Measurements from ENCODE around the gene TLR6.

The TLR6 gene

DNA sequence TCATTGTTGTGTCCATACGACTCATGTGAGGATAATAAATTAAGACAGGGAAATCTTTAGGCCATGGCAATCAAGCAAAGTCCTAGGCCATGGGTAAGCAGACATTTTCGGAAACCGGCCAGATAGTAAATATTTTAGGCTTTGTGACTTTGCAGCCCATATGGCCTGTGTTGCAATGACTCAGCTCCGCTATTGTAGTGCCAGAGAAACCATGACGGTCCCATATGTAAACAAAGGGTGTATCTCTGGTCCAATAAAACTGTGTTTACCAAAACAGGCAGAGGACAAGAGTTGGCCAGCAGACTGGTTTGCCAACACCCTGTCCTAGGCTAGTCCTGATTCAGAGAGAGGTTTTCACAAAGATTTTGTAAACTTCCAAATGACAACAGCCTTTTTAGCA, 16.0 kb upstream of the TLR6 start:
- POLR2A ChIA-PET, result no interaction called here
- CTCF ChIA-PET, result interaction anchor here (0.7 to 2.5 kb wide), 4 partner anchors 12 to 113 kb away, joined by 3 to 22 read pairs (median 4); no protein-coding TSS in a partner anchor
- H3K4me1 ChIP-seq (ENCODE audit: control insufficient read depth, insufficient read depth, low read length), result no peaks in the 10 kb centered on the region
- no peaks in the 10 kb centered on the region for H3K9me3 ChIP-seq (ENCODE audit: control insufficient read depth, insufficient read depth, low read depth, low read length)
- TF ChIP-seq ZFP3 (tag by site-specific recombination; IDR thresholded peaks at IDR 0.05; ENCODE audit: low read depth) (no peak), ZNF169 (tag by site-specific recombination; IDR thresholded peaks at IDR 0.05) (no peak), PRDM2 (tag by site-specific recombination; IDR thresholded peaks at IDR 0.05; ENCODE audit: borderline replicate concordance) (no peak), ZNF776 (tag by site-specific recombination; IDR thresholded peaks at IDR 0.05; ENCODE audit: borderline replicate concordance) (no peak), ZNF768 (tag by site-specific recombination; IDR thresholded peaks at IDR 0.05) (no peak), ZBTB7A (tag by site-specific recombination; IDR thresholded peaks at IDR 0.05; ENCODE audit: low read depth) (no peak), SALL2 (tag by site-specific recombination; IDR thresholded peaks at IDR 0.05; ENCODE audit: borderline replicate concordance) (no peak), ZNF571 (tag by site-specific recombination; IDR thresholded peaks at IDR 0.05) (no peak), ZNF626 (tag by site-specific recombination; IDR thresholded peaks at IDR 0.05) (no peak), ZNF112 (tag by site-specific recombination; IDR thresholded peaks at IDR 0.05) (no peak), ZBTB10 (tag by site-specific recombination; IDR thresholded peaks at IDR 0.05) (no peak), ZSCAN16 (tag by site-specific recombination; IDR thresholded peaks at IDR 0.05) (no peak), TSHZ1 (tag by site-specific recombination; IDR thresholded peaks at IDR 0.05; ENCODE audit: borderline replicate concordance) (no peak), KLF16 (tag by site-specific recombination; IDR thresholded peaks at IDR 0.05) (no peak), ZFP37 (tag by site-specific recombination; IDR thresholded peaks at IDR 0.05) (no peak), ZNF274 (IDR thresholded peaks at IDR 0.05; ENCODE audit: low read length) (no peak), ZNF274 (tag by site-specific recombination; IDR thresholded peaks at IDR 0.05; ENCODE audit: borderline replicate concordance) (no peak), ELK4 (IDR thresholded peaks at IDR 0.05; ENCODE audit: borderline replicate concordance, low read depth, low read length) (no peak)
- TF ChIP-seq, protein P1, sequence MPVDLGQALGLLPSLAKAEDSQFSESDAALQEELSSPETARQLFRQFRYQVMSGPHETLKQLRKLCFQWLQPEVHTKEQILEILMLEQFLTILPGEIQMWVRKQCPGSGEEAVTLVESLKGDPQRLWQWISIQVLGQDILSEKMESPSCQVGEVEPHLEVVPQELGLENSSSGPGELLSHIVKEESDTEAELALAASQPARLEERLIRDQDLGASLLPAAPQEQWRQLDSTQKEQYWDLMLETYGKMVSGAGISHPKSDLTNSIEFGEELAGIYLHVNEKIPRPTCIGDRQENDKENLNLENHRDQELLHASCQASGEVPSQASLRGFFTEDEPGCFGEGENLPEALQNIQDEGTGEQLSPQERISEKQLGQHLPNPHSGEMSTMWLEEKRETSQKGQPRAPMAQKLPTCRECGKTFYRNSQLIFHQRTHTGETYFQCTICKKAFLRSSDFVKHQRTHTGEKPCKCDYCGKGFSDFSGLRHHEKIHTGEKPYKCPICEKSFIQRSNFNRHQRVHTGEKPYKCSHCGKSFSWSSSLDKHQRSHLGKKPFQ (tag by site-specific recombination; IDR thresholded peaks at IDR 0.05), result no peak
- no peak overlapping the region for H3K27ac ChIP-seq (ENCODE audit: extremely low read depth, low read depth, low read length)
- H3K36me3 ChIP-seq (ENCODE audit: control insufficient read depth in 2 of 2, insufficient read depth in 1 of 2, low read length in 2 of 2), result peaks cover 0 to 25% of the 10 kb centered on the region in 2 experiments; a peak in 1 of 3 replicates
- H3K4me3 ChIP-seq (ENCODE audit: low read depth, low read length), result no peak overlapping the region
